Stimulated activated CD8-positive, alpha-beta memory T cell treated with anti-CD3 and anti-CD28 coated beads, Interleukin-12 subunit alpha, Interleukin-12 subunit beta, amount 100 ng/mL, for 1 hour (primary cell): Measurements from ENCODE around the gene TBC1D20.
"Not testable (repeated sequence)": the region's sequence is repeated elsewhere in the genome, so short reads cannot be mapped to it uniquely, and the experiment has no call there.

Experiments used
- DNase-seq: peaks from one replicate; pipeline ENCODE4 v3.0.0-alpha.2; 2020; ENCODE audit warnings: low read depth

The TBC1D20 gene, protein sequence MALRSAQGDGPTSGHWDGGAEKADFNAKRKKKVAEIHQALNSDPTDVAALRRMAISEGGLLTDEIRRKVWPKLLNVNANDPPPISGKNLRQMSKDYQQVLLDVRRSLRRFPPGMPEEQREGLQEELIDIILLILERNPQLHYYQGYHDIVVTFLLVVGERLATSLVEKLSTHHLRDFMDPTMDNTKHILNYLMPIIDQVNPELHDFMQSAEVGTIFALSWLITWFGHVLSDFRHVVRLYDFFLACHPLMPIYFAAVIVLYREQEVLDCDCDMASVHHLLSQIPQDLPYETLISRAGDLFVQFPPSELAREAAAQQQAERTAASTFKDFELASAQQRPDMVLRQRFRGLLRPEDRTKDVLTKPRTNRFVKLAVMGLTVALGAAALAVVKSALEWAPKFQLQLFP

DNA sequence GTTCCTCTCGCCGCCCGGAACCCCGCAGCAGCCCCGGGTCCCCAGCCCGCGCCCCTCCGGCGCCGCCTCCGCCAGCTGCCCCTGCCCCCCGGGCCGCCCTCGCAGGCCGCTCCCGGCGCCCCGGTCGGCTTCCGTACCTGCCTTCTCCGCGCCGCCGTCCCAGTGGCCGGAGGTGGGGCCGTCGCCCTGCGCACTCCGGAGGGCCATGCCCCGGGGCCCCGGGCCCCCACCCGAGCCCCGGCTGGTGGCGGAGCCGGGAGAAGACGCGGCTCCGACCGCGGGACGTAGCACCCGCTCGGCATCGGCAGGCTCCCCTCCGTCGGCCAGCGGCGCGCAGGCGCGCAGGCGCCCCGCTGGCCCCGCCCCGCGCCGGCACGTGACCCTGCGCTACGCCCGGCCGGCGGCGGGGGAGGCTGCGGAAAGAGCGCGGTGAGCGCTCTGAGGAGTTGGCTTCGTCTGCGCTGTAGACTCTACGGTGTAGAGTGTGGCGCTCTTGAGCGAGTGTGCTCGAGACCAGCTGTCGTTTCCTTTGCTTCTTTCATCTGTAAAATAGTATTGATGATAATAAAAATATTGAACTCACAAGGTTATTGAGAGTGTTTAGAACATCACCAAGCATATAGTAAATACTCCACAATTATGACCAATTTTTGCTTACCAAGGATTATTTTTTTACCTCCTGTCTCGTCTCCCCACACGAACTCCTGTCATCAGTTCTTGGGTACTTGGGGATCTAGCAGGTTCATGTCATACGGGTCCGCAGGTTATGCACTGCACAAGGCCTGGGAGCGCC lies at the start of gene TBC1D20:
Gene TBC1D20 (minus strand): TSS at position 335 of the 793 bp plus-strand sequence. CDS start 128 bp downstream, at position 207.
- peak; percentile 74 for DNase-seq

DNA sequence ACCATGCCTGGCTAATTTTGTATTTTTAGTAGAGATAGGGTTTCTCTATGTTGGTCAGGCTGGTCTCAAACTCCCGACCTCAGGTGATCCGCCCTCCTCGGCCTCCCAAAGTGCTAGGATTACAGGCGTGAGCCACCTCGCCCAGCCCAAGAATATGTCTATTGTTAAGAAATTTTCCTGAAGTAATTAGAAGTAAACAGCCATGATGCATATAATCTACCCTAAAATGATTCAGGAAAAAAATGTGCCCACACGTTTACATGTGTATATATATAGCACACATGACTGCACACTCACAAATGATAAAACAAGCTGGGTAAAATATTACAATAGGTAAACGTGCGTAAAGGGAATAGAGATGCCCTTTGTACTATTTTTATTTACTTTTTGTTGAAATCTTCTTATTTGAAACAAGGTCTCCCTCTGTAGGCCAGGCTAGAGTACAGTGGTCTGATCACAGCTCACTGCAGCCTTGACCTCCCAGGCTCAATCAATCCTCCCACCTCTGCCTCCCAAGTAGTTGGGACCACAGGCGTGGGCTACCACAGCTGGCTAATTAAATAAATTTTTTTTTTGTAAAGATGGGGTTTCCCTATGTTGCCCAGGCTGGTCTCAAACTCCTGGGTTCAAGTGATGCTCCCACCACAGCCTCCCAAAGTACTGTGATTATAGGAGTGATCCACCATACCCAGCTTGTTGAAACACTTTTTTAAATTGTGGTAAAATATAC lies 48.2 kb upstream of the TBC1D20 start:
- not testable (repeated sequence) for DNase-seq

DNA sequence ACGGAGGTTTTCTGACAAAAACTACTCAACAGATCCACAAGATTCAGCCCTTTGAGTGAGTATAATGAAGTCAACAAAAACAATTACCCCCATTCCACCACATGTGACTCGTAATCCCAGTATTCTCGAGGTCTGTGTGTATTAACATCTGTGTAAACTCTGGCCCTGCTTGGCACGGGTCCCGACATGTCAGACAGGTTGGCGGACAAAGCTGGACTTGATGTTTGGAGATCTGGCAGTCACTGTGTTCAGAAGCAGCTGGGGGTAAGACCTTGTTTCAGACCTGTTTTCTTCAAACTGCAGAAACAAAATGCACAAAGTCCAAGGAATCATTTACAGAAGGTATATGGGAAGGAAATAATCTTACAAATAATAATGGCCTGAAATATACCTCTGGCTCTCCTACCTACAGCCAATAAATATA lies 46.0 kb upstream of the TBC1D20 start:
- not testable (repeated sequence) for DNase-seq

DNA sequence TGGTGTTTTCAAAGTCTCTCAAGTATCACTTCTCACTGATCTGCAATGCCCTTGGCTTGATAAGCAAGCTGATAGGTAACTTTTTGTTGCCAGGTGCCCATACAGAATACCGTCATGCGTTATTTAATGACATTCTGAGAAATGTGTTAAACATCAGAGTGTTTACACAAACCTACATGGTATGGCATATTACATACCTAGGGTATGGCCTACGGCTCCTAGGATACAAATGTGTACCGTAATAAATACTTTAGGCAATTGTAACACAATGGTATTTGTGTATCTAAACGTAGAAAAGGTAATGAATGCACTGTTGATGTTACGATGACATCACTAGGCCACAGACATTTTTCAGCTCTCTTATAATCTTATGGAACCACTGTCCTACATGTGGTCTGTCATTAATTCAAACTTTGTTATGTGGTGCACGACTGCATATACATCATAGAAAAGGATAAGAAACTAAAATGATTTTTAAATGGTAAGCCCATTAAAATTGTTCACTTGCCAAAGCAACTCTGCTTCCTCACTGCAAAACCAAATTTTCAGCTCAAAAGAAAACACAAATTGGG lies 45.5 kb upstream of the TBC1D20 start:
- DNase-seq = no peak

DNA sequence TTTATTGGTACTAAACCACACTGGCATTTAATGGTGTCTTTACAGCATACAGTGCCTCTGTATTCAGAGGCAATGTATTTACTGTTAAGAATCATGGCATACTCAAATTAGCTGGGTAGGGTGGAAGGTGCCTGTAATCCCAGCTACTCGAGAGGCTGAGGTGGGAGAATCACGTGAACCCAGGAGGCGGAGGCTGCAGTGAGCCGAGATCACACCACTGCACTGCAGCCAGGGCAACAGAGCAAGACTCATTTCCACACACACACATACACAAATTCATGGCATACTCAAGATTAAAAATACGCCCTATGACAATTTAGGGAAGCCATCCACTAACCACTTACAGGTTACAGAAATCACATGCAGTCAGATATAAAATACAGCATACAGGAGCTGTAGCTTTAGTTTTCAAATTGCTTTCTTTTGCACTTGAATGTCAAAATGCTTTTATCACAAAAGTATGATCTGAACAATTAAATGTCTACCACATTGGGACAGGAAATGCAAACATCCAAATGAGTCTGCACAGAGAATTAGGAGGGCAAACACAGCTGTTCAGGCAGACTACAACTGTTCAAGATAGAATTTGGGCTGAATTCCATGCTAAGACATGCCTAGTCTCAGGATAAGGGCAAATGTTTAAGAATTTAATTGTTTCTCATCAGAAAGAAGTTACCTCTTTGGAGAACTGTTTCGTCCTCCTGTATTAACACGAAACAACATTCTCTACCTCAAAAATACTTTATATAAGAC lies 44.8 kb upstream of the TBC1D20 start:
- DNase-seq = no peak

DNA sequence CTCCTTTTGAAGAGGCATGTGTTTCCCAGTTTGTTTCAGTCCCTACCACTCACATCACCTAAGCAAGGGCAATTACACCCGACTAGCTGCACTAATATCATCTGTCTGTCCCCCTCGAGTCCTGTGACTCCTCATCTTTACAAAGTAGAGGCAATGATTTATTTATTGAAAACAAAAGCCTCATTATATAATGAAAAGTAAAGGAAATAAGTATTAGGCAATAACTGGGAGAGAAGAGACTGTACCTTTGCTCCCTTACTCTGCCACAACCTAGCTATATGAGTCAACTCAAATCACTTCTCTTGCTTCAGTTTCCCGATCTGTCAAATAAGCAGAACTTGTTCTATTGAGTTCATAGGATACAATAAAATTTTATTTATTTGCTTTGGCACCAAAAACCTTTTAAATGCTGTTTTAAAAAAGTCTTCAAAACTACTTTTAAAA lies 42.3 kb upstream of the TBC1D20 start:
- DNase-seq = no peak

DNA sequence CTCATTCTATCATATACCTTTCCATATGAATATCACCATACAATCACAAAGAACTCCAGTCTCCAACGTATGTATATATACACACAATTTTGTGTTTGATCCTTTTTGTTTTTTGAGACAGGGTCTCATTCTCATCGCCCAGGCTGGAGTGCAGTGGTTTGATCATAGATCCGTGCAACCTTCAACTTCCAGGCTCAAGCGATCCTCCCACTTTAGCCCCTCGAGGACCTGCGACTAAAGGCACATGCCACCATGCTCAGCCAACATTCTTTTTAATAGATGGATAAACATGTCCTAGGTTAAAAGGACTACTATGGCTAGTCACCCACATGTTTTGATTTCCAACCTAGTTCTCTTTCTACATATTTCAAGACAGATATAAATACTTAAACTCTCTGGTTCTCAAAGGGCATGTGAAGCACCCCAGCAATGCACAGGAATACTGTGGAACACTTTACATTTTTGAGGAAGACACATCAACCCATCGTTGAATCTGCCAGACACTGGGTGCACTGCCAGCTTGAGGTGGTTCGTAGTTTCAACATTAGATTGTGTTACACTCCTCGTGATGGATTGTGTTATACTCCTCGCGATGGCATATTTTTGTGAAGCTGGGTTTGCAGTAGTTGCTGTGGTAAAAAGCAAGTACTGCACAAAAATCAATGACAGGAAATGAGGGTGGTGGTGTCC lies 40.9 kb upstream of the TBC1D20 start:
- no peak for DNase-seq

DNA sequence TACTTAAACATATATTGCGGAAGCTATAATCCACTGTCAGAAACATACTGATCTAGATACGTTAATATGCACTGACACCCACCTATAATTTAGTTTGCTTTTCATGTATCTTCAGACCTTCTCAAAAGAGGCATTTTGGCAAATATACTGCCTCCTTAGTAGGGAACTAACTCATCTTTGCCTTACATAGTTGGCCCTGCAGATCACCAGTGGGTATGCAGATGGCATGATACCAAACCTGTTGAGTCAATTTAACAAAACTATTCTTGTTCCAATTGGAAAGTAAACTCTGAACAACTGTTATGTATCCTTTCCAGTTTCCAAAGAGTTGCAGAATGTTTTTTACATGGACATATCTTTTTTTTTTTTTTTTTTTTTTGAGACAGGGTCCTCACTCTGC lies 35.6 kb upstream of the TBC1D20 start:
- DNase-seq = no peak

DNA sequence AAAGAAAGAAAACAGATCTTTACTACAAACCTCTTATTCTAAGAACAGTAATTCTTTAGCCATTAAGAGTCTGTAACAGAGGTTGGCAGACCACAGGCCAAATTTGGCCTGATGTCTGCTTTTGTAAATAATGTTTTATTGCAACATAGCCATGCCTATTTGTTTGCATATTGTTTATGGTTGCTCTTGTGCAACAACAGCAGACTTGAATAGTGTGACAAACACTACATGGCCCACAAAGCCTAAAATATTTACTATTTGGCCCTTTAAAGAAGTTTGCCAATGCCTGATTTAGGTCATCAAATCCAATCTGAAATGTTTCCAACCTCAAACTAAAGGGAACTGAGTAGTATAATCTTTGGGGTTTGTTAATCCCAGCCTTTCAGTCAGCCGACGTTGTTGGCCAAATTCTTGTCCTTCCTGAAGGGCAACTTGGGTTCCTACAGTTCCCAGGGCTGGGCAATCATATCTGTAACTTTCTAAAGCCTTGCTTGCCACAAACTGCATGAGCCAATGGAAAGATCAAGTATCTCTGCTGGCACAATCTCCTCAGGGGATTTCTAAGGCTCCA lies 33.9 kb upstream of the TBC1D20 start:
- DNase-seq = no peak

DNA sequence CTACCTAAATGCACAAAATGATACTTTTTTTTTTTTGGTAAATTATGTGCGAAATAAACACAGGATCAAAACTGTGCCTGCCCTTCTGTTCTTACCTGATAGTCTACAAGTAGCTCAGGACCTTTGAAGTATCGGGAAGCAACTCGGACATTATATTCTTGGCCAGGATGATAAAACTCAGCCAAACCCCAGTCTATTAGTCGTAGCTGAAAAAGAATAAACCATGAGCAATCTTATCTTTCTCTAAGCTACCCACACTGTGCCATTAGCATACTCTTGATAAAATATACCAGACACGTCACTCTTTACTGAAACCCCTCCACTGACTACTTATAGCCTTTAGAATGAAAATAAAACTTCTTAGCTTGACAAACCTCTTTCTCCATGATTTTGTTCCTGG lies 29.8 kb upstream of the TBC1D20 start:
- DNase-seq = no peak

DNA sequence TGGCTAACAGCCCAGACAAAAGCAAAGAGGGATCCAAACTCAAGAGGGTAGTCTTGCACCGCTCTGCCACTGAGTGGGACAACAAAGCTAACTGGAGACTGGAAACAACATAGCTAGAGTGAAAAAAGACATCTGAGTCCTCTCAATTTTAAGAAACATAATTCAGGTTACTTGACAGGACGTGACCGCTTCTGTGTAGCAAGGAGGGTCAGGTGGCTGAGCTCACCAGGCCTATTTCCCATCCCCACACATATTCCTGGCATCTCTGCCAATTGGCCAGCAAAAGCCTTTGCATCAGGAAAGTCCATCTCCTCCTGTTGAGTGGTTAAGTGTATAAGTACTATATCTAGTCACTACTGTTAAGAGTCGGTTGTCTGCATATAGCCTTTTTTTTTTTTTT lies 25.3 kb upstream of the TBC1D20 start:
- DNase-seq = no peak

DNA sequence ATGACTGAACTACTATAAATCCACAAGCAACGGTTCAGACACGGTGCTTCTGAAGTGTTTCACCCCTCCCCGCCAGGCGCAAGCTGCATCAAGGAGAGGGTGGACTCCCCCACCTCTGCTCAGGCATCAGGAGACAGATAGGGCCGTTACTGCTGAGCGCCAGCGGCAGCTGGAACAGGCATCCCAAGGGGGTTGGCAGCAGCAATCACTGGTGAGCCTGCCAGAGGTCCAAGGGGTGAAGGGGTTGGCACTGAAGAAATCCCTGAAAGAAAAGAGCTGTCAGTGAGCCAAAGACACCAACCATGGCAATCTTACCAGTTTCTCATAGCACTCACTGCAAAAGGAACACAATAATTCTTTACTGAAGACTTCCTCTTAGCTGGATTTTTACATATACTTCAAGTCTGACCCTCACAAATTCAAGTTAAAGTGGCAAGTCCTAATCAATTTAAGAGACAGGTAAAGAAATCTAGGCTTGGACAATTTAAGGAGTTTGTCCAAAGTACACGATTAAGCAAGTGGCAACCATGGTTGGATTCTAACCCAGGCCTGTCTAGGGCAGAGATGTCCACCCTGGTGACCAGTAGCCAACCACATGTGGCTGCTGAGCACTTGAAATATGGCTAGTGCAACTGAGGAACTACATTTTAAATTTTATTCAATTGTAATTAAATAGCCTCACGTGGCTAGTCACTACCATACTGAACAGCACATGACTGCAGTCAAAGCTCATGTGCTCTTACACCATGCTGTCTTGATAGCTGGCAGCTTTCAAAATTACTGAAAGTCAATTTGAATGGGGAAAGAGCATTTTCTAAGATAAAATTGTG lies 21.7 kb upstream of the TBC1D20 start:
- no peak for DNase-seq

DNA sequence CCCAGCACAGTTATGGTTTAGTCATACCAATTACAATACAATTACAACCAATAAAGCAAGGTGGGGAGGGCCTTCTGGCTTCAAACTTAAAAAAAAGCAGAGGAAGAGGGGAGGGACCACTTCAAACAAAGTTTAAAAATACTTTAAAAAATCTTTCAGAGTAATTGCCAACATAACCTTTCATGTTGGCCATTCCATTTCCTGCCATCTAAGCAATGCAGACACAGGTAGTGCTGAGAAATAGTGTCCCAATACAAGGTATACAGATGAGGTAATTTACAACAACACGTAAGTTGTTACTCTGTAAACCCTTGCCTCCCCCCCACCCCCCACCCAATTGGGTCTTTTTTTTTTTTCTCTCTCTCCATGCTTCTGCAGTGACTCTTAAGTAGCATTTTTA lies 18.8 kb upstream of the TBC1D20 start:
- no peak for DNase-seq

DNA sequence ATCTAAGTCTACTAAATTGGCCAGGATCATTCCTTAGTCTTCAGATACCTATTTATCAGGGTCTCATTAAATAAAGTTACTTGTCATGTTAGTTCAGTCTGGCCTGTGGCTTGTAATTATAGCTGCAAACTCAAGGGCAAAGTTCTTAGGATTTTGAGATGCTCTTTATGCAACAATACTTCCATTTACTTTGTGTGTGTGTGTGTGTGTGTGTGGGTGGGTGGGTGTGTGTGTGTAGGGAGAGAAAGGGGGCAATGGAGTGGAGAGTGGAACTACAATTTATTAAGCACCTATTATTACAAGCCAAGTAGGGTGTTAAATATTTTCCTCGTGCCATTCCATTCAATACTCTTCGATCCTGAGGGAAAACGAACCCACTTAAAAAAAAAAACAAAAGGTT lies 17.7 kb upstream of the TBC1D20 start:
- no peak for DNase-seq

DNA sequence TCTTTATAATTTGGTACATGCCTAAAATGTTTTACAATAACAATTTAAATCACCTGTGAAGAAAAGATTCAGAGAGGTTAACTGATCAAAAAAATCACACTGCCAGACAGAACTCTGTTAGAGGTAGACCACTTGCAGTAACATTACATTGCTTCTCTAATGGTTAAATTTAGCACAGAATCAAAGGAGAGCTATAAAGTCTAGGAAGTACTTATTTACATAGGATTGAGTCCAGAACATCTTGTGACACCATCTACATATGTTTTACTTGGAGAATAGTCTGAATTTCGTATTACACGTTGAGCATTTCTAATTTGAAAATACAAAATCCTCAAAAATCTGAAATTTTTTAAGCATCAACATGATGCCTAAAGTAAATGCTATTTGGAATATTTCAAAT lies 17.2 kb upstream of the TBC1D20 start:
- DNase-seq = no peak

DNA sequence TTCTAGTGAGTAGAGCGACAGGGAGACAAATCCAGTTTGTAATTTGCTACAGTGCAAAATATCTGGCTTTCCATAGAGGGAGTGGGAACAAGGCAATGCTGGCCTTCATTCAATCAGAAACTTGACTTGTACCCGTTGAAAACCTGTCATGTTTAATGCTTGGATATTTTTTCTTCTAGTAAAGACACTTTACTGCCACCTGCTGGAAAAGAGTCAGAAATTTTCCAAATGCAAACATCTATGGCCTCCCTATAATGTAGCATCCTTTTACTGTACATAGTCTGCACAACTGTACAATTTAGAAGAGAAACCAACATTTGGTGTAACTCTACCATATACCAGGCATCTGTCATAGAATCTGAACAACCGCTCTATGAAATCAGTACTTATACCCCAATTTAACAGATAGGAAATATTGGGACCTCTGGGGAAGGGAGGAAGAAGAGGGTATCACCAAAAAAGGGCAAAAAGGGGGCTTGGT lies 16.7 kb upstream of the TBC1D20 start:
- no peak for DNase-seq

DNA sequence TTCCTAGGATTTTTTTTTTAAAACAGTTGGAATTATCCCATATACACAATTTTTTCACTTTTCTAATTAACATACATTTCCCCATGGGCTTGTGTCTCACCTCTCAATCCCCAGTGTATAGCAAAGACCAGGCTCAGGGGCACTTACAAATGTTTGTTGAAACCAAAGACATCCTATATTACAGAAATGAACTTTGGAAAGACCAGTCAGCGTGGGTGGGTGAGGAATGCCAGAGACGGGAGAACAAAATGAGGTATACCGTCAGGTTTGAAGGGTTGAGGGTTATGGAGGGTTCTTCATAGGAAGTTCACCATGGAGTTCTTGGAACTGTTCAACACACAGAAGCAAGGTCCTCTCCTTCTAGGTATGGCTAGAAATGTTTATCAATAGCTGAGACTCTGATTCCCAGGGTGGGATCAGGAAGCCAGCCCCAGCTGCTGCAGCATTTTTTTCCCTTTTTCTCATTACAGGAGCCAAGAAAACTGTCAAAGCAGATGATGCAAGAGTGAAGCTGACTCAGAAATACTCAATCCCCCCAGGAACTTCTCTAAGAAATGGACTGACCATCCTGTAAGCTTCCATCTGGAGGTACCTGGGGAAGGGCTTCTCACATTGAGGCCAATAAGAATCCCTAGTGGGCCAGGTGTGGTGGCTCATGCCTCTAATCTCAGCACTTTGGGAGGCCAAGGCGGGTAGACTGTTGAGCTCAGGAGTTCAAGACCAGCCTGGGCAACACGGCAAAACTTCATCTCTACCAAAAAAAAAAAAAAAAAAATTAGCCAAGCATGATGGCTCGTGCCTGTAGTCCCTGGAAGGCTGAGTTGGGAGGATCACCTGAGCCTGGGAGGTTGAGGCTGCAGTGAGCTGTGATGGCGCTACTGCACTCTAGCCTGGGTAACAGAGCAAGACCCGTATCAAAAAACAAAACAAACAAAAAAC lies 15.9 kb upstream of the TBC1D20 start:
- no peak for DNase-seq

DNA sequence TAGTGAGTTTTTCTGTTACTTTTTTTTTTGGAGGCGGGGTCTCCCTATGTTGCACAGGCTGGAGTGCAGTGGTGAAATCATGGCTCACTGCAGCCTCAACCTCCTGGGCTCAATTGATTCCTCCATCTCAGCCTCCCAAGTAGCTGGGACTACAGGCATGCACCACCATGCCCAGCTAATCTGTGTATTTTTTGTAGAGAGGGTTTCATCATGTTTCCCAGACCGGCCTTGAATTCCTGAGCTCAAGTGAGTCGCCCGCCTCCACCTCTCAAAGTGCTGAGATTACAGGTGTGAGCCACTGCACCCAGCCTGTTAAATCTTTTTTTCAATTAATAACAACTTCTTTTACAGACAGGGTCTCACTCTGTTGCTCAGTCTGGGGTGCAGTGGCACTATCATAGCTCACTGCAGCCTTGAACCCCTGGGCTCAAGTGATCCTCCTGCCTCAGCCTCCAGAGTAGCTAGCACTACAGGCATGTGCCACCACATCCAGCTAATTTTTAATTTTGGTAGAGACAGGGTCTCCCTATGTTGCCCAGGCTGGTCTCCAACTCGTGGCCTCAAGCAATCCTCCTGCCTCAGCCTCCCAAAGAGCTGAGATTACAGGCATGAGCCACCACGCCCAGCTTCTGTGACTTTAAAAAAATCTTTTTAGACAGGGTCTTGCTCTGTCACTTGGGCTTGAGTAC lies 14.4 kb upstream of the TBC1D20 start:
- DNase-seq = not testable (repeated sequence)
